GM21825 (cell line): ENCODE results near the gene PAGE2.
"Not testable (repeated sequence)": the region's sequence is repeated elsewhere in the genome, so short reads cannot be mapped to it uniquely, and the experiment has no call there.

Source experiments
- ATAC-seq: cut with Tn5 transposase; IDR thresholded peaks from one replicate; pipeline ENCODE4 v1.9.1; 2021; ENCODE audit warnings: mild to moderate bottlenecking, moderate library complexity; ENCODE audit not compliant: unreplicated experiment

Gene PAGE2

GRCh38 chrX:55120761-55121358, 32.0 kb downstream of the PAGE2 start:
- ATAC-seq: no peak

- ATAC-seq: no peak
Observed at GRCh38 chrX:55123900-55124299, 35.1 kb downstream of the PAGE2 start.

GRCh38 chrX:55127692-55128091, 38.9 kb downstream of the PAGE2 start:
- ATAC-seq: no peak

- no peak for ATAC-seq
Observed at GRCh38 chrX:55129361-55129760, 40.5 kb downstream of the PAGE2 start.

GRCh38 chrX:55130481-55130880, 41.7 kb downstream of the PAGE2 start:
- no peak for ATAC-seq

GRCh38 chrX:55132416-55132815, 43.6 kb downstream of the PAGE2 start:
- no peak for ATAC-seq

- no peak for ATAC-seq
Observed at GRCh38 chrX:55135171-55135570, 46.4 kb downstream of the PAGE2 start.

GRCh38 chrX:55140800-55141199, 52.0 kb downstream of the PAGE2 start:
- not testable (repeated sequence) for ATAC-seq
